Caco-2 (cell line): Measurements from ENCODE around the gene SPOCK1. TPM values are rescaled to one million over a fixed set of nuclear protein-coding genes. Genes with fewer than 3 reads are reported as not detected.

Experiments
- BruUV-seq: library from RNA; stranded (reverse); fragments of 400-500 nt; replicated peaks from 2 replicates; lab custom pipeline; 2021; lab: Mats Ljungman, UMichigan
- CTCF ChIA-PET: fragments of 300-600 bp; sonication (Branson Sonifier 250); formaldehyde crosslinking; loops from one replicate; lab custom pipeline; 2022; ENCODE audit warnings: antibody characterized with exemption; lab: Charles Lee
- POLR2A ChIA-PET: fragments of 300-600 bp; sonication (Branson Sonifier 250); formaldehyde crosslinking; loops from one replicate; lab custom pipeline; 2022; ENCODE audit warnings: antibody characterized with exemption; lab: Charles Lee
- DNase-seq, 2 experiments: peaks; one replicate each; pipeline versions ENCODE4 v3.0.0 to v3.0.0-alpha.2; 2020 to 2022
- H3K27me3 ChIP-seq: replicated peaks from 2 replicates; pipeline ENCODE4 v1.6.0; 2011; ENCODE audit warnings: low read length; ENCODE audit not compliant: control insufficient read depth, insufficient read depth
- H3K36me3 ChIP-seq: 2 replicates; pipeline ENCODE4 v1.5.1; 2011; ENCODE audit warnings: low read length; ENCODE audit not compliant: control insufficient read depth, insufficient read depth
- H3K4me1 ChIP-seq: fragments of 250-450 bp; sonication (Bioruptor Pico); 2 replicates; pipeline ENCODE4 v1.5.1; 2020; ENCODE audit warnings: mild to moderate bottlenecking
- H3K4me3 ChIP-seq: 2 replicates; pipeline ENCODE4 v1.5.1; 2011; ENCODE audit warnings: low read depth, mild to moderate bottlenecking, control low read depth, low read length
- H3K9me3 ChIP-seq: fragments of 250-450 bp; sonication (Bioruptor Pico); 2 replicates; pipeline ENCODE4 v1.5.1; 2020; ENCODE audit warnings: mild to moderate bottlenecking, moderate library complexity
- H3K27ac Mint-ChIP-seq: one replicate; pipeline ENCODE4 v1.8.0; 2022; ENCODE audit warnings: mixed read lengths; ENCODE audit not compliant: unreplicated experiment
- H3K27me3 Mint-ChIP-seq: one replicate; pipeline ENCODE4 v1.8.0; 2022; ENCODE audit warnings: mixed read lengths; ENCODE audit not compliant: insufficient read depth, unreplicated experiment
- H3K36me3 Mint-ChIP-seq: one replicate; pipeline ENCODE4 v1.8.0; 2022; ENCODE audit warnings: mild to moderate bottlenecking, mixed read lengths; ENCODE audit not compliant: insufficient read depth, unreplicated experiment
- H3K4me1 Mint-ChIP-seq: one replicate; pipeline ENCODE4 v1.8.0; 2022; ENCODE audit warnings: low read depth, mixed read lengths; ENCODE audit not compliant: unreplicated experiment
- H3K4me3 Mint-ChIP-seq: one replicate; pipeline ENCODE4 v1.8.0; 2022; ENCODE audit warnings: mild to moderate bottlenecking, moderate library complexity, mixed read lengths; ENCODE audit not compliant: unreplicated experiment
- H3K9me3 Mint-ChIP-seq: one replicate; pipeline ENCODE4 v1.8.0; 2022; ENCODE audit warnings: mixed read lengths; ENCODE audit not compliant: unreplicated experiment
- CTCF ChIP-seq, 2 experiments: fragments of 200-600 bp in 1 of 2; IDR thresholded peaks; 1 replicate in 1 of 2; 2 replicates in 1 of 2; pipeline versions ENCODE4 v1.5.1 to v1.8.0; 2011 to 2022; ENCODE audit warnings: antibody characterized with exemption in 1 of 2, control low read depth in 1 of 2, inconsistent platforms in 1 of 2, low read depth in 1 of 2, low read length in 1 of 2, mild to moderate bottlenecking in 1 of 2, moderate library complexity in 1 of 2; ENCODE audit not compliant: insufficient read depth in 1 of 2, severe bottlenecking in 1 of 2, unreplicated experiment in 1 of 2
- intact Hi-C: fragments of 100-400 bp; cut with micrococcal nuclease; formaldehyde crosslinking; loops from one replicate; pipeline ENCODE4 v1.10.0; 2022; ENCODE audit not compliant: unreplicated experiment
- total RNA-seq: library from RNA; stranded (reverse); gene quantifications from 2 replicates; pipeline ENCODE4 v1.2.3, GENCODE V29; 2022

The SPOCK1 gene
- total RNA-seq, 1 experiment from 2014 or later: not detected

GRCh38 chr5:136992796-136993489 lies 506.2 kb downstream of the SPOCK1 start:
- DNase-seq: no peak
- Histone ChIP-seq H3K27me3 (no peaks in the 10 kb centered on the region), H3K36me3 (no peaks in the 10 kb centered on the region), H3K9me3 (no peaks in the 10 kb centered on the region), H3K4me1 (no peaks in the 10 kb centered on the region), H3K4me3 (no peak overlapping the region)
- ChIA-PET POLR2A (no interaction called here), CTCF (no interaction called here)
- H3K9me3 Mint-ChIP-seq: no peaks in the 10 kb centered on the region
- no peak for TF ChIP-seq CTCF (IDR thresholded peaks at IDR 0.05; ENCODE audit: insufficient read depth in 1 of 2, low read depth in 1 of 2, low read length in 1 of 2, severe bottlenecking in 1 of 2, unreplicated experiment in 1 of 2)
- BruUV-seq: no TSS peak
- H3K27me3 Mint-ChIP-seq: peaks cover 13% of the 10 kb centered on the region
- no peaks in the 10 kb centered on the region for H3K4me1 Mint-ChIP-seq
- no peak overlapping the region for H3K27ac Mint-ChIP-seq
- no peak overlapping the region for H3K4me3 Mint-ChIP-seq
- H3K36me3 Mint-ChIP-seq: no peaks in the 10 kb centered on the region
- intact Hi-C loops: no loop called here

- intact Hi-C loops: no loop called here
- Mint-ChIP-seq H3K27ac (no peak overlapping the region), H3K4me1 (no peaks in the 10 kb centered on the region), H3K36me3 (no peaks in the 10 kb centered on the region), H3K4me3 (no peak overlapping the region), H3K27me3 (peaks cover 11% of the 10 kb centered on the region), H3K9me3 (no peaks in the 10 kb centered on the region)
- H3K4me3 ChIP-seq: no peak overlapping the region
- POLR2A ChIA-PET: no interaction called here
- H3K9me3 ChIP-seq: no peaks in the 10 kb centered on the region
- no peak for TF ChIP-seq CTCF (IDR thresholded peaks at IDR 0.05; ENCODE audit: insufficient read depth in 1 of 2, low read depth in 1 of 2, low read length in 1 of 2, severe bottlenecking in 1 of 2, unreplicated experiment in 1 of 2)
- H3K4me1 ChIP-seq: no peaks in the 10 kb centered on the region
- CTCF ChIA-PET: no interaction called here
- DNase-seq: no peak
- no peaks in the 10 kb centered on the region for H3K27me3 ChIP-seq
- no TSS peak for BruUV-seq
- H3K36me3 ChIP-seq: no peaks in the 10 kb centered on the region
Observed at GRCh38 chr5:136985785-136986475, 513.2 kb downstream of the SPOCK1 start.

- no TSS peak for BruUV-seq
- POLR2A ChIA-PET: no interaction called here
- no peak for TF ChIP-seq CTCF (IDR thresholded peaks at IDR 0.05; ENCODE audit: insufficient read depth in 1 of 2, low read depth in 1 of 2, low read length in 1 of 2, severe bottlenecking in 1 of 2, unreplicated experiment in 1 of 2)
- no peaks in the 10 kb centered on the region for H3K4me1 ChIP-seq
- H3K27me3 Mint-ChIP-seq: peaks cover 12% of the 10 kb centered on the region
- H3K36me3 ChIP-seq: no peaks in the 10 kb centered on the region
- H3K9me3 Mint-ChIP-seq: no peaks in the 10 kb centered on the region
- no peak overlapping the region for H3K27ac Mint-ChIP-seq
- H3K36me3 Mint-ChIP-seq: no peaks in the 10 kb centered on the region
- intact Hi-C loops: no loop called here
- H3K27me3 ChIP-seq: no peaks in the 10 kb centered on the region
- no peak overlapping the region for H3K4me3 ChIP-seq
- no peaks in the 10 kb centered on the region for H3K4me1 Mint-ChIP-seq
- no peak for DNase-seq
- no peaks in the 10 kb centered on the region for H3K9me3 ChIP-seq
- no peak overlapping the region for H3K4me3 Mint-ChIP-seq
- CTCF ChIA-PET: no interaction called here
Observed at GRCh38 chr5:136984772-136985446, 514.2 kb downstream of the SPOCK1 start.
